Retinal pigment epithelial cell (primary cell): Measurements from ENCODE around the gene FTCD.
"Not testable (repeated sequence)": the region's sequence is repeated elsewhere in the genome, so short reads cannot be mapped to it uniquely, and the experiment has no call there.

Experiments used
- DNase-seq: peaks from one replicate; pipeline ENCODE4 v3.0.0-alpha.2; 2010; ENCODE audit warnings: low read depth
- H3K4me3 ChIP-seq: 2 replicates; pipeline ENCODE4 v1.5.1; 2011; ENCODE audit warnings: mild to moderate bottlenecking, low read length, control low read depth, moderate library complexity
- CTCF ChIP-seq: conservative IDR thresholded peaks from 2 replicates; pipeline ENCODE4 v1.5.1; 2011; ENCODE audit warnings: low read depth, low read length, control low read depth, inconsistent platforms

Gene FTCD

GRCh38 chr21:46181436-46181835 lies 26.1 kb upstream of the FTCD start:
- no peak overlapping the region for H3K4me3 ChIP-seq
- no peak for TF ChIP-seq CTCF
- DNase-seq: no peak

GRCh38 chr21:46180778-46181391 lies 25.5 kb upstream of the FTCD start:
- DNase-seq: no peak
- no peak for TF ChIP-seq CTCF
- H3K4me3 ChIP-seq: no peak overlapping the region

GRCh38 chr21:46180079-46180722 lies 24.8 kb upstream of the FTCD start:
- DNase-seq: no peak
- H3K4me3 ChIP-seq: no peak overlapping the region
- TF ChIP-seq CTCF: no peak

- TF ChIP-seq CTCF: no peak
- no peak overlapping the region for H3K4me3 ChIP-seq
- no peak for DNase-seq
These were observed 24.3 kb upstream of the FTCD start for GRCh38 chr21:46179708-46180078.

- H3K4me3 ChIP-seq: no peak overlapping the region
- DNase-seq: no peak
- no peak for TF ChIP-seq CTCF
These were observed 23.6 kb upstream of the FTCD start for GRCh38 chr21:46178961-46179360.

GRCh38 chr21:46176443-46177129 lies 21.2 kb upstream of the FTCD start:
- not testable (repeated sequence) for DNase-seq

GRCh38 chr21:46173573-46173972 lies 18.2 kb upstream of the FTCD start:
- DNase-seq: no peak
- H3K4me3 ChIP-seq: no peak overlapping the region
- no peak for TF ChIP-seq CTCF

More at GRCh38 chr21:46176443-46177129, 21.2 kb upstream of the FTCD start:
- not testable (repeated sequence) for H3K4me3 ChIP-seq
